DMS153 treated with DMSO at 0.1 percent for 48 hours (cell line): ENCODE measurements around the gene RBM23.
"Not testable (repeated sequence)": the region's sequence is repeated elsewhere in the genome, so short reads cannot be mapped to it uniquely, and the experiment has no call there.

ENCODE experiments used
- DNase-seq: peaks from one replicate; lab custom pipeline; 2025; ENCODE audit not compliant: unreplicated experiment; lab: John Stamatoyannopoulos, UW

Gene RBM23

DNA sequence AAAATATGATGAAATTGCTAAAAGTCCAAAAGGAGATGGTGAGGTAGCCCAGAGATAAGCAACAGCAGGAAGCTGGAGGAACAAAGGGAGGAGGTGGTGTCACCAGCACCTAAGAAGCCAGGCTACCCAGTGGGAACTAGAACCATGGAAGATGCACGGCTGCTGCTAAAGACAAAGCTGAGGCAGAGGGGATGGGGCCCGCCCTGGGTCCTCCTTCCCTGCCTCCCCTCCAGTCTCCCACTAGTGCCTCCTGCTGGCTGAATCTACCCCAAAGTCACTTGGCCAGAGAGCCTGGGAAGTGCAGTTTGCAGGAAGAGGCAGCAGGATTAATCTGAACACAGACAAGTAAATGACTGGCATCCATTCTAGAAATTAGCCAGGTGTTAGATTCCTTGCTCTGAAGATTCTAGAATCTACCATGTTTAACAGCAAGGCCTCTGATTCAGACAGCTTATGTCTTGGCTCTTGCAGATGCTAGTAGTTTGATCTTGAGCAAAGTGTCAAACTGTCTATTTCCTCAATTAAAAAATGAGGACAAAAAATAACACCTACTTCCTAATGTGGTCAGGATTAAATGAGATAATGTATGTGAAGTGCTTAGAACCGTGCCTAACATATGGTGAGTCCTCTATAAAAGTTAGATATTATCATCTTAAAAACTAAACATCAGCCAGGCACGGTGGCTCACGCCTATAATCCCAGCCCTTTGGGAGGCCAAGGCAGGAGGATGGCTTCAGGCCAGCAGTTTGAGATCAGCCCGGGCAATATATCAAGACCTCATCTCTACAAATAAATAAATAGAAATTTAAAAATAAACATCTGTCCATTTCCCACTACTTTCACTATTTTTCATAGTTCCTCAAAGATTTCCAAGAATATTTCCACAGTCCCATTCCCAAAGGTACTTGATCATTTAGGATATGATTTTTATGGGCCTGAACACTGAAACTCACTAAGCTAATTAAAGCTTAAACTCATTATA lies 53.2 kb downstream of the RBM23 start:
- no peak for DNase-seq

DNA sequence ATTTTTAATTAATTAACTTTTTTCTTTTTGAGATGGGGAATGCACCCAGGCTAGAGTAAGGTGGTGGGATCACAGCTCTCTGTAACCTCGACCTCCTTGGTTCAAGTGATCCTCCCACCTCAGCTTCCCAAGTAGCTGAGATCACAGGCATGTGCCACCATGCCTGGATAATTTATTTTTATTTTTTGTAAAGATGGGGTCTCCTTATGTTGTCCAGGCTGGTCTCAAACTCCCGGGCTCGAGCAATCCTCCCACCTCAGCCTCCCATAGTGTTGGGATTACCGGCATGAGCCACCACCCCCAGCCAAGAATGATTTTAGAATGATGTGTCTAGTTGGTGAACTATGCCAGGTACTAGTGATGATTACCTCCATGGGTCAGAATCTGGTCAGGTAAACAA lies 54.0 kb downstream of the RBM23 start:
- no peak for DNase-seq

DNA sequence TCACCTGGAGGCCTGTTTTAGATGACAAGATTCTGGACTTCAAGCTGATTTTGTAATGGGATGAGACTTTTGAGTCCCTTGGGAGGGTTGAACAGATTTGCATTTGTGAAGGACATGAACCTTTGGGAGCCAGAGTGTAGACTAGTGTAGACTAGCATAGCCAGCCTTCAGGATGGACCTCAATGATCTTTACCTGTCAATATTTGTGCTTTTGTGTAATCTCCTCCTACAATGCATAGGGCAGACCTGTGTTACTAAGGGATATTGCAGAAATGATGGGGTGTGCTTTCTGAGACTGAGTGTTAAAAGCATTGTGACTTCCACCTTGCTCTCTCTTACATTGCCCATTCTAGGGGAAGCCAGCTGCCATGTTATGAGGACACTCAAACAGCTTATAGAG lies 57.3 kb downstream of the RBM23 start:
- DNase-seq, result no peak

DNA sequence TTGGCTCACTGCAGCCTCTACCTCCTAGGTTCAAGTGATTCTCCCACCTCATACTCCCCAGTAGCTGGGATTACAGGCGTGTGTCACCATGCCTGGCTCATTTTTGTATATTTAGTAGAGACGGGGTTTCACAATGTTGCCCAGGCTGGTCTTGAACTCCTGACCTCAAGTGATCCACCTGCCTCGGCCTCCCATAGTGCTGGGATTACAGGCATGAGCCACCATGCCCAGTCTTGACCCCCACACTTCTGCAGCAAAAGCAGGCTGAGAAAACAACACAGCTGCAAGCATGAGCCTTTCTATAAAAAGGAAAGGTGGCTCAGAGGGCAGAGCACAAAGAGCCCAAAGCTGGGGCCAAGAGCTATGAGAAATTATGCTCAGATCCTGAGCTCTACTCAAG lies 58.6 kb downstream of the RBM23 start:
- not testable (repeated sequence) for DNase-seq

DNA sequence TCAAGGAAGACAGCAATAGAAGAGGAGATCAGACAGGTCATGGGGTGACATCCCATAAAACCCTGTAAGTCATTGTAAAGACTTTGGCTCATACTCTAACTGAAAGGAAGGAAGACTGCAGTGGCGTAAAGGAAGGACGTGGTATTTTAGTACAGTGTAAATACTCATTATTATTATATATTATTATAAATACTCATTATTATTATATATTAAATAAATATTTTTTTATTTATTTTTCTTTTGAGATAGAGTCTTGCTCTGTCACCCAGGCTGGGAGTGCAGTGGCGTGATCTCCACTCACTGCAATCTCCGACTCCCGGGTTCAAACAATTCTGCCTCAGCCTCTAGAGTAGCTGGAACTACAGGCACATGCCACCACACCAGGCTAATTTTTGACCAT lies 62.5 kb downstream of the RBM23 start:
- no peak for DNase-seq

DNA sequence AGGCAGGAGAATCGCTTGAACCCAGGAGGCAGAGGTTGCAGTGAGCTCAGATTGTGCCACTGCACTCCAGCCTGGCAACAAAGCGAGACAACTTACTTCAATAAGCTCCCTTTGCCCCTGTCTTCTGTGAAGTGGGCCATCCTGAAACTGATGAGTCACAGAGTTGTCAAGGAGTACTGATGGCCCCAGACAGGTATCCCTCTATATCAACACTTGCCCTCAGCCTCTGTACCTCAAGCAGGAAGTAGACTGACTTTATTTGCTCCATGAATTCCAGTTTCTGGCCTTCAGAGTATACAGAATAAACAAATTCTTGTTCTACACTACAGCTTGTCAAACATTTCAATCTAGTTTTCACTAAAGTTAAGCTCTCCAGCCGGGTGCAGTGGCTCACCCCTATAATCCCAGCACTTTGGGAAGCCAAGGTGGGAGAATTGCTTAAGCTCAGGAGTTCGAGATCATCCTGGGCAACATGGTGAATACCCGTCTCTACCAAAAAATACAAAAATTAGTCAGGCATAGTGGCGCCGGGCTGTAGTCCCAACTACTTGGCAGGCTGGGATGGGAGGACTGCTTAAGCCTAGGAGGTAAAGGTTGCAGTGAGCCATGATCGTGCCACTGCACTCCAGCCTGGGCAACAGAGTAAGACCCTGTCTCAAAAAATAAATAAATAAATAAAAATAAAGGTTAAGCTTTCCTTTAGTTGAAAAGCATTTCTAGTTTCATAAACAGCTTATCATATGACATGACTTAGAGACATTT lies 63.8 kb downstream of the RBM23 start:
- DNase-seq, result no peak

DNA sequence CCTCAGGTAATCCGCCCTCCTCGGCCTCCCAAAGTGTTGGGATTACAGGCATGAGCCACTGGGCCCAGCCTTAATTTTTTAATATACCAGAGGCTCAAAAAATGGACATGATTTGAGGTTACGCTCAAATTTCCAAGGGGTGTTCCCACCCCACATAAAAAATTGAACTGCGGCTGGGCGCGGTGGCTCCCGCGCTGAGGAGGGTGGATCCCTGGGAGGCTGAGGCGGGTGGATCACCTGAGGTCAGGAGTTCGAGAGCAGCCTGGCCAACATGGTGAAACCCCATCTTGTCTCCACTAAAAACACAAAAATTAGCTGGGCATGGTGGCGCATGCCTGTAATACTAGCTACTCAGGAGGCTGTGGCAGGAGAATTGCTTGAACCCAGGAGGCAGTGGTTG lies 64.7 kb downstream of the RBM23 start:
- DNase-seq, result not testable (repeated sequence)

DNA sequence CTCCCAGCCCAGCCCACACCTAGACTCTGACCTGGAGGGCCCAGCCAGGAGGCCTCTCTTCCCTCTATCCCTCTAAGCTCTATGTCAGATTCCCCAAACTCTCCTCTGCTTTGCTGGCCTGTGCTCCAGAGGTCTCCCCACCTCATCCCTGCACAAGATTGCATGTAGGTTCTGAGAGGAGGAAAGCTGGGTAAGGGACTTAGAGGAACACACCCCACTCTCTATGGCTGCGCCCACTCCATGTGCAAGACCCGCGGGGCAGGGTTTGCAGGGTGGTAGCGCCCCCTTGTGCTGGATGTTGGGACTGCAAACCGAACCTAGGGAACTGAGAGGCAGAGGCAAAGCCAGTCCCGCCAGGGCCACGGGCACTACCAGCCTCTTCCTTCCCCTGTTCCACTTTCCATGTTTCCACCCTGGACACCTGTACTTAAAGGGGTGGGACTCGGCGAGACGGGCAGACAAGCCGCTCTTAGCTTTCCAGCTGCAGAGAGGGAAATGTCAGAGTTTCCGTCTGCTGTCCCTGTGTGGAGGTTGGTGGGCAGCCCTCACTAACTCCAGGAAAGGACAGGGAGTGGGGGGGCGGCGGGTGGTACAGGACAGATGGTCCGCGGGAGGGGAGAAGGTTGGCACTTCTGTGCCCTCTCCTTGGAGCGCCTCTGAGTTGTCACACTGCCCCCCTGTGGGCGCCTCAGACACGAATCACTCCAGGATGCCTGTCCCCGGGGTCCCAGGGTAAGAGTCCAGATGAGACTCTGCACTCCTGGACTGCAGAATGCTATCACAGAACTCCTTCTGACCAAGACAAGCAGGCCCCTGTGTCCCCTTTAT lies 65.8 kb downstream of the RBM23 start:
- DNase-seq, result peak; percentile 33

DNA sequence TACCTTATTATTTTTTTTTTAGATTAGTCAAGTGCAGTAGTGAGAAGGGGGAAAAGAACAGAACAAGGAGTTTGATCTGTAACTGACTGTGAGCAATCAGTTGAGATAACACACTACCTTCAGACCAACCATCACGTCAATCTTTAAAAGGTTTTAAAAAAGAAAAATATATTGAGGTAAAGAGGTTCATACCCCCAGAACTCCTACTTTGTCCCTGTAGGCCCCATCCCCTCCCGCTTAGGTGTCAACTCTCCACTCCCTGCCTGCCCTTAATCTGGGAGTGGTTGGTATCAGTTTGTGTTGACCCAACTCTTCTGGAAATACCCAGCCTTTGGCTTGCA lies 66.4 kb downstream of the RBM23 start:
- DNase-seq, result no peak

DNA sequence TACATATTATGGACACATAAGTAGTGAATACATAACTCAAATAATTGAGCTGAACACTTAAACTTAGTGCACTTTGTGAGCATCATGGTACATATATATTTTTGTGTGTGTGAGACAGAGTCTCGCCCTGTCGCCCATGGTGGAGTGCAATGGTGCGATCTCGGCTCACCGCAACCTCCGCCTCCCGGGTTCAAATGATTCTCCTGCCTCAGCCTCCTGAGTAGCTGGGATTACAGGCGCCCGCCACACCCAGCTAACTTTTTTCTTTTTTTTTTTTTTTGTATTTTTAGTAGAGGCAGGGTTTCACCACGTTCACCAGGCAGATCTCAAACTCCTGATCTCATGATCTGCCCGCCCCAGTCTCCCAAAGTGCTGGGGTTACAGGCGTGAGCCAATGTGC lies 66.8 kb downstream of the RBM23 start:
- not testable (repeated sequence) for DNase-seq

DNA sequence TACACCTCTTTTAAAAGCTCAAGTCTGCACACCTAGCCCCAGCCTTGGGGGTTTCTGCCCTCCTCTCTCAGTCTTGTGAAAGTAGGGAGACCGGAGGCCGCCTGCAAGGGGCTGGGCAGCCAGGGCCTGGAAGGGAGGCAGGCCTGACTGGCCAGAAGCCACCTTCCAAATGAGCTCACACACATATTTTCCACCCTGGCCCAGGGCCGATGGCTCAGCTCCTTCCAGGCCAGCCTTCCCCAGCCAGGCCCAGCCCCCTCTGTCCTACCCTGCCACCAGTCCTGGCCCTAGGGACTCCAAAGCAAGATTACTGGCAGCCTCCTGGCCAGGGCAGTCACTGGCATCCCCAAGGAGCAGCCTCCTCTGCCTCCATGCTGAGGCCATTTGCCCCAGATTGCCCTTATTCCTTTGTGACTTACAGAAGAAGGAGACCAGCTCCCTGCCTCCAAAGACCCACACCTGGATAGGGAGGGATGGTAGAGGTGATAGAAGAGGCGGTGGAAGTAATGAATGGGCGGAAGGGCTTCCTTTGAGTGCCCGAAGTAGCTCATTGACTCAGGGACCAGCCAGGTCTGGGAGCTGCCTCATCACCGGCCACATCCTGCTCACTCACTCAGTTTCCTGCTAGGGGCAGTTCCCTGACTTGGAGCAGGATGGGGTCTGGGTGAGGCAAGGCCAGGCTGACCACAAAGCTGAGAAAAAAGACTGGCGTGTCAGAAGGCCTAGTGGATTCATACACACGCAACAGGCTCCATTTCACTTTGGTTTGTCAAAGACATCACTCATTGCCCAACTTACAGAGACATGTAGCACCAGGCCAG lies 67.8 kb downstream of the RBM23 start:
- DNase-seq, result no peak

DNA sequence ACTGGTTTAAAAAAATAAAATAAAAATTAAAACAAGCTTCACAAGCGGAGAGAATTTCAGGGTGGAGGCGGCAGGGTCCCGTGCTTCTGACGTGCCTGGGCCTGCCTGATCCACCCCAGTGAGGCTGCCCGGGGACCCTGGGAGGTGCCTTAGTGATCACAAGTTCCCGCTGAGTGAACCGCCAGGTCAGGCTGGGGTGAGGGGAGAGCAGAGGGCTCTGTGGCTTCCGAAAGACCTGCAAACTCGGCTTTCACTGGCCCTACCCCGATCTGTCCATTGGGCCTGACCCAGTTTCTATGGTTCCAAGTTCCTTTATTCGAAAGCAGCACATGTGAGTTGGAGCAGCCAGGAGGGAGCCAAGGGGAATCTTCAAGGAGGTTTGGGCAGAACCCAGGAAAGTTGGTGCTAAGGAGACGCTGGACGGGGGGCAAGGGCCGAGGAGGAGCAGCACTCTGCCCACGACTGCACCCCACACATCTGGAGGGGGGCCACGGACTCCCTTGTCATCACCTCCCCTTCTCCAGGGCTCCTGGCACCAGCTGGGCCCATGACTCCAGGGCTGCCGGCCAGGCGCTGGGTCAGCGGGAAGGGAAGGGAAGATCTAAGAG lies 69.6 kb downstream of the RBM23 start:
- DNase-seq, result no peak

DNA sequence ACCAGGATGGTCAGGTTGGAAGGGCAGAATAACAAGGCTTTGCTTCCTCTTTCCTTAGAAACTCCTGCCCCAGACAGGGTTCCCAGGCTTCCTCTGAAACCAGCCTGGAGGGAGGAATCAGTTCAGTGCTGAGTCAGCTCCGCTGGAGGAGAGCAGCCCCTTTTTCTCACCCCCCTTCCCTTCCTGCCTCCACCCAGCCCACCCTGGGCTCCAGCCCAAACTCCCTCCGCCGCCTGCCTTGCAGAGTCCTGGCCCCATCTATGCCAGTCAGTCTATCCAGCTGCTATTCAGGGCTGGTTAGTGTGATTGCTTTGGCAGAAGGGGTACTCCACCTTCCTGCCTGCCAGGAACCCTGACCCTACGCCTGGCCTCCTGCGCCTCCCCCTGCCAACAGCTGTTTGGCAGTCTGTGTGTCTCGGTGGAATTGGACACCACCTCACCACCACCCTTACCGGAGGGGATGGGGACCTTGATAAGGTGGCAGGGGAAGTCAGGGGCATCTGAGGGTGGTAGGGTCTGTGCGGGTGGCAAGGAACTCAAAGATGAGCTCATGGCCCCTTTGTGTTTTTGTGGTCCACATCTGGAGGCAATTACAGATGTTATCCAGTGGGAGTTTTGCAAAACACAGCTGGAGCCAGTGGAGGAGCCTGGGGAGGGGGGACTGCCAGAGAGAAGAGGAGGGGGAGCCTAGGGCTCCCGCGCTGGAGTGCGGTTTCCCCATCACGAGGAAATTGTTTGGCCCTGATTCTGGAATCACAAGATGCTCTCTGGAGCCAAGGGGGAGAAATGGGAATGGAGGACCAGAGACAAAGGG lies 70.4 kb downstream of the RBM23 start:
- no peak for DNase-seq

DNA sequence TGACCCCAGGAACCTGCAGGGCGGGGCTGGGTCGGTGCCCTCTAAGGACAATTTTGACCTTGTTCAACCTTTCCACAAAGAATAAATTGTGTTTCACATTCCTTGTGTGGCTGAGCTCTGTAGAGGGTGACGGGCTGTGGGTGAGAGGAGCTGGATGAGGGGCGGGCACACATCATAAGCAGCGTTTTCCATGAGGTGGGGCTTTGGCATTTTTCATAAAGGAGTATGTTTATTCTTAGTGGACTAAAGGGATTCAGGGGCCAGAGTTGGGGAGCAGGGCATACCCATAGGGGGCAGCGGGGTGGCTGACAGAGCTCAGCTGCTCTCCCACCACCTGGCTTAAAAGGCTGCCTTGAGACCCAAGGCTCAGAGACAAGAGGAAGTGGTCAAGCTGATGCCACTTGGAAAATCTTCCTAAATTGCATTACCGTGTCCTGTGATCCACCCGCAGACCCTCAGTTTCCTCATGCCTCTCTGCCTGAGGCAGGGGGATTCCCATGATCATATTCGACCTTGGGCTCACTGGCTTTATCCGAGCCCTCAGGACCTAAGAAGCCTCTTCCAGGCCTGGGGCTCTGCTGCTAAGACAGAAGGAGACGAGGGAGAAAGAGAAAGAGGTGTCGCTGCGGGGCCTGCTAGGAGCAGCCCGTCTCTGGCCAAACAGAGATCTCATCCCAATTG lies 71.1 kb downstream of the RBM23 start:
- DNase-seq, result no peak

DNA sequence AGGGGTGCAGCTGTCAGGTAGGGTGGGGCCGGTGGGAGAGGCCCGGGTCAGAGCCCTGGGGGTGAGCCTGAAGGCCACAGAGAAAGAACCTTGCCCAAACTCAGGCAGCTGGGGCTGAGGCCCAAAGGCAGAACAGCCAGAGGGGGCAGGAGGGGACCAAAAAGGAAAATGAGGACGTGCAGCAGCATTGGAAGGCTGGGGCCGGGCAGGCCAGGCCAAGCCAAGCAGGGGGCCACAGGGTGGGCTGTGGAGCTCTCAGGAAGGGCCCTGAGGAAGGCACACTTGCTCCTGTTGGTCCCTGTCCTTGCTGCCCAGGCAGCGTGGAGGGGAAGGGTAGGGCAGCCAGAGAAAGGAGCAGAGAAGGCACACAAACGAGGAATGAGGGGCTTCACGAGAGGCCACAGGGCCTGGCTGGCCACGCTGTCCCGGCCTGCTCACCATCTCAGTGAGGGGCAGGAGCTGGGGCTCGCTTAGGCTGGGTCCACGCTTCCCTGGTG lies 72.1 kb downstream of the RBM23 start:
- no peak for DNase-seq

DNA sequence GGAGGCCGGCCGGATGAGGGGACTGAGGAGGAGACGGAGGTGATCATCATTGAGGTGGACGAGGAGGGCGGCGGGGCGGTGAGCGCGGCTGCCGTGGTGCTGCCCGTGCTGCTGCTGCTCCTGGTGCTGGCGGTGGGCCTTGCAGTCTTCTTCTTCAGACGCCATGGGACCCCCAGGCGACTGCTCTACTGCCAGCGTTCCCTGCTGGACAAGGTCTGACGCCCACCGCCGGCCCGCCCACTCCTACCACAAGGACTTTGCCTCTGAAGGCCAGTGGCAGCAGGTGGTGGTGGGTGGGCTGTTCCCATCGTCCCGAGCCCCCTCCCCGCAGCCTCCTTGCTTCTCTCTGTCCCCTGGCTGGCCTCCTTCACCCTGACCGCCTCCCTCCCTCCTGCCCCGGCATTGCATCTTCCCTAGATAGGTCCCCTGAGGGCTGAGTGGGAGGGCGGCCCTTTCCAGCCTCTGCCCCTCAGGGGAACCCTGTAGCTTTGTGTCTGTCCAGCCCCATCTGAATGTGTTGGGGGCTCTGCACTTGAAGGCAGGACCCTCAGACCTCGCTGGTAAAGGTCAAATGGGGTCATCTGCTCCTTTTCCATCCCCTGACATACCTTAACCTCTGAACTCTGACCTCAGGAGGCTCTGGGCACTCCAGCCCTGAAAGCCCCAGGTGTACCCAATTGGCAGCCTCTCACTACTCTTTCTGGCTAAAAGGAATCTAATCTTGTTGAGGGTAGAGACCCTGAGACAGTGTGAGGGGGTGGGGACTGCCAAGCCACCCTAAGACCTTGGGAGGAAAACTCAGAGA lies 72.9 kb downstream of the RBM23 start:
- DNase-seq, result no peak

DNA sequence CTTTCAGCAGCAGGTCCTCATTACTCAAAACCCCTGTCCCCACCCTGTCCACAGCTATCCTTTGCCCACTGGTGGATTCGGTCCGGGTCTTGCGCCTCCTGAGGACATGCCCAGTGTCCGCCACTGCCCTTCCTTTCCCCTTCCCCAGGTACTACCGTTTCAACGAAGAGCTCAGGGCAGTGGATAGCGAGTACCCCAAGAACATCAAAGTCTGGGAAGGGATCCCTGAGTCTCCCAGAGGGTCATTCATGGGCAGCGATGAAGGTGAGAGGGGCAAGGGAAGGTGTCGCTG lies 73.9 kb downstream of the RBM23 start:
- DNase-seq, result no peak
